22Rv1 (cell line): ENCODE measurements around the gene HS6ST3.

Experiments
- CTCF ChIP-seq: fragments of 450-650 bp; IDR thresholded peaks from 2 replicates; pipeline ENCODE4 v1.5.1; 2017; ENCODE audit warnings: mild to moderate bottlenecking
- ZFX ChIP-seq: fragments of 450-650 bp; IDR thresholded peaks from 2 replicates; pipeline ENCODE4 v1.6.1; 2017; ENCODE audit warnings: antibody characterized with exemption, borderline replicate concordance

- TF ChIP-seq CTCF (no peak), ZFX (no peak)
Measured at GRCh38 chr13:96490496-96490989, 400.6 kb downstream of the HS6ST3 start.
